ENCODE results near the gene LRRC8B. TPM values are rescaled to one million over a fixed set of nuclear protein-coding genes. Genes with fewer than 3 reads are reported as not detected.

The LRRC8B gene
- total and polyA plus RNA-seq, 2 of the 8 experiments (the other 6 are each of a cell fraction or from before 2014, with no cell fraction given), result 18.4 to 29.2 TPM

GRCh38 chr1:89600451-89601224, 76.0 kb downstream of the LRRC8B start:
- Histone ChIP-seq H2BK20ac (ENCODE audit: low read length) (no peak overlapping the region), H3K14ac (ENCODE audit: insufficient read length) (no peak overlapping the region), H3K23ac (ENCODE audit: insufficient read length) (no peak overlapping the region), H2BK5ac (ENCODE audit: low read depth, low read length) (no peak overlapping the region), H3K4me1 (replicated peaks in 1 of 4; ENCODE audit: control insufficient read depth in 3 of 4, insufficient read depth in 4 of 4, low read length in 3 of 4) (peaks cover 2 to 16% (median 9%) of the 10 kb centered on the region in 4 experiments; a peak in 6 of 7 replicates), H2BK120ac (replicated peaks; ENCODE audit: low read depth, low read length) (no peak overlapping the region), H3K23me2 (ENCODE audit: low read depth, low read length) (no peaks in the 10 kb centered on the region), H2BK12ac (ENCODE audit: low read depth, low read length) (no peak overlapping the region), H3K79me1 (ENCODE audit: low read depth, low read length) (no peaks in the 10 kb centered on the region), H3K4ac (replicated peaks; ENCODE audit: insufficient read length, low read depth, low read length) (no peak overlapping the region), H3K27me3 (replicated peaks in 1 of 4; ENCODE audit: control insufficient read depth in 3 of 4, extremely low read depth in 1 of 4, insufficient read depth in 3 of 4, low read length in 3 of 4) (no peaks in the 10 kb centered on the region; a peak in 1 of 7 replicates), H3K18ac (ENCODE audit: extremely low read depth, low read length) (no peak overlapping the region), H4K5ac (ENCODE audit: insufficient read length, low read depth, low read length) (no peak overlapping the region), H3K9me3 (ENCODE audit: insufficient read depth in 2 of 2, low read depth in 1 of 2, low read length in 1 of 2) (no peaks in the 10 kb centered on the region), H2AFZ (ENCODE audit: low read length) (no peak overlapping the region), H4K91ac (replicated peaks; ENCODE audit: insufficient read length, low read length) (no peak overlapping the region), H3K27ac (ENCODE audit: low read depth, low read length) (no peak overlapping the region), H3K4me2 (ENCODE audit: insufficient read depth in 1 of 2, low read depth in 2 of 2, low read length in 2 of 2) (no peak overlapping the region), H3K36me3 (ENCODE audit: control insufficient read depth in 2 of 4, insufficient read depth in 4 of 4, low read length in 3 of 4) (no peaks in the 10 kb centered on the region), H3K56ac (replicated peaks; ENCODE audit: insufficient read length, low read depth, low read length) (no peak overlapping the region), H4K8ac (ENCODE audit: extremely low read depth, insufficient read depth, low read length) (no peak overlapping the region), H4K20me1 (replicated peaks in 1 of 2; ENCODE audit: control insufficient read depth in 1 of 2, insufficient read depth in 2 of 2, low read length in 2 of 2) (no peaks in the 10 kb centered on the region), H3K79me2 (ENCODE audit: control insufficient read depth in 1 of 2, insufficient read depth in 2 of 2, low read length in 2 of 2) (0 out of 4 replicates have a peak, but pooled peaks cover 0 to 4% of the 10 kb centered on the region in 2 experiments), H2AK5ac (ENCODE audit: low read depth, low read length) (no peak overlapping the region), H2BK15ac (ENCODE audit: low read length) (no peak overlapping the region), H3K4me3 (ENCODE audit: extremely low read depth in 1 of 4, insufficient read depth in 2 of 4, low read depth in 3 of 4, low read length in 4 of 4) (no peak overlapping the region), H3K9ac (replicated peaks in 1 of 4; ENCODE audit: extremely low read depth in 1 of 4, low read depth in 3 of 4, low read length in 3 of 4) (no peak overlapping the region)
- FAIRE-seq (no peak), DNase-seq (ENCODE audit: low read depth in 1 of 2, low spot score in 2 of 2) (no peak)
- WGBS, 2 experiments (ENCODE audit: extremely low coverage in 1 of 2, insufficient coverage in 1 of 2, insufficient read length in 1 of 2, insufficient replicate concordance in 2 of 2, low coverage in 1 of 2, low lambda C conversion rate in 2 of 2, missing lambda C conversion rate in 1 of 2), result 90% methylated on average over 3 of the region's 3 CpGs; no CpG with 5 or more reads in 1 of the 2 experiments
- POLR2A ChIA-PET (ENCODE audit: partially characterized antibody), result interaction anchor here (0.6 to 1.0 kb wide), 2 partner anchors 21 to 135 kb away, joined by 3 read pairs; no protein-coding TSS in a partner anchor
- CTCF ChIA-PET (ENCODE audit: partially characterized antibody), result interaction anchor here (1.0 to 4.8 kb wide), 12 partner anchors 9 to 162 kb away, joined by 3 to 28 read pairs (median 4); no protein-coding TSS in a partner anchor
- TF ChIP-seq ATF3 (IDR thresholded peaks at IDR 0.05; ENCODE audit: insufficient read depth, low read depth, low read length), result no peak

All from H1 (cell line).